HepG2 (cell line): Measurements from ENCODE around the gene CFD. TPM values are rescaled to one million over a fixed set of nuclear protein-coding genes. Genes with fewer than 3 reads are reported as not detected.

Experiments
- ATAC-seq: fragments of 200-7000 bp; cut with Tn5 transposase; 3 replicates; pipeline ENCODE4 v1.9.1; 2020; ENCODE audit warnings: mild to moderate bottlenecking, moderate library complexity
- BruUV-seq: library from RNA; stranded (reverse); fragments of 400-500 nt; replicated peaks from 2 replicates; lab custom pipeline; 2021; lab: Mats Ljungman, UMichigan
- CTCF ChIA-PET: fragments of 300-600 bp; formaldehyde crosslinking; extraction: SDS; loops from one replicate; lab custom pipeline; 2021; ENCODE audit warnings: low total read pairs, inconsistent platforms, low intra/inter-chr PET ratio; lab: Yijun Ruan, JAX
- POLR2A ChIA-PET: fragments of 350-600 bp; sonication (Branson Sonifier 250); formaldehyde crosslinking; loops from one replicate; lab custom pipeline; 2020; ENCODE audit warnings: antibody characterized with exemption, inconsistent platforms; lab: Yijun Ruan, JAX
- DNase-seq: peaks from one replicate; pipeline ENCODE4 v3.0.0-alpha.2; 2015; ENCODE audit warnings: low spot score
- FAIRE-seq: peaks from 3 replicates; lab custom pipeline; 2011; peaks lifted over from hg19 to GRCh38; lab: Jason Lieb, UNC
- H2AFZ ChIP-seq: one replicate; pipeline ENCODE4 v1.6.1; 2011; ENCODE audit warnings: low read length, inconsistent platforms
- H3K27ac ChIP-seq: fragments of 300-600 bp; 3 replicates; pipeline ENCODE4 v1.8.0; 2011; ENCODE audit warnings: mixed run types, mild to moderate bottlenecking, mixed read lengths, low read length, inconsistent platforms; ENCODE audit not compliant: insufficient read depth; ENCODE audit errors: extremely low read length
- H3K27me3 ChIP-seq, 2 experiments: fragments of 200-600 bp in 1 of 2; 2 replicates in 1 of 2; 3 replicates in 1 of 2; pipeline versions ENCODE4 v1.6.0 to v1.8.0; 2011; ENCODE audit warnings: low read length in 2 of 2, mild to moderate bottlenecking in 2 of 2, moderate library complexity in 2 of 2, inconsistent platforms in 1 of 2; ENCODE audit not compliant: insufficient read depth in 2 of 2, control insufficient read depth in 1 of 2
- H3K36me3 ChIP-seq, 2 experiments: fragments of 200-600 bp in 1 of 2; replicated peaks in 1 of 2; 2 replicates in 1 of 2; 3 replicates in 1 of 2; pipeline versions ENCODE4 v1.5.1 to v1.8.0; 2011; ENCODE audit warnings: low read length in 2 of 2, inconsistent platforms in 1 of 2; ENCODE audit not compliant: insufficient read depth in 2 of 2, control insufficient read depth in 1 of 2
- H3K4me1 ChIP-seq: 2 replicates; pipeline ENCODE4 v1.5.1; 2012; ENCODE audit warnings: low read length, inconsistent platforms; ENCODE audit not compliant: insufficient read depth
- H3K4me2 ChIP-seq: 2 replicates; pipeline ENCODE4 v1.6.0; 2011; ENCODE audit warnings: low read depth, low read length, inconsistent platforms
- H3K4me3 ChIP-seq, 3 experiments: fragments of 200-600 bp in 1 of 3; sonication (generic), shearing (Covaris generic) in 1 of 3; replicated peaks in 1 of 3; 2 replicates each; pipeline ENCODE4 v1.5.1; 2011 to 2016; ENCODE audit warnings: low read length in 3 of 3, inconsistent platforms in 2 of 3, low read depth in 2 of 3, mild to moderate bottlenecking in 2 of 3, control low read depth in 1 of 3, mixed read lengths in 1 of 3; ENCODE audit not compliant: insufficient read depth in 1 of 3
- H3K79me2 ChIP-seq: one replicate; pipeline ENCODE4 v1.6.1; 2011; ENCODE audit warnings: low read length, inconsistent platforms; ENCODE audit not compliant: insufficient read depth
- H3K9ac ChIP-seq: 2 replicates; pipeline ENCODE4 v1.6.0; 2011; ENCODE audit warnings: mild to moderate bottlenecking, low read depth, low read length, inconsistent platforms; ENCODE audit not compliant: insufficient read depth
- H3K9me3 ChIP-seq: 2 replicates; pipeline ENCODE4 v1.5.1; 2012; ENCODE audit warnings: mild to moderate bottlenecking, low read length
- H4K20me1 ChIP-seq: 2 replicates; pipeline ENCODE4 v1.6.0; 2011; ENCODE audit warnings: inconsistent platforms, mild to moderate bottlenecking, low read length, moderate library complexity; ENCODE audit not compliant: insufficient read depth
- ATF1 ChIP-seq: IDR thresholded peaks from 2 replicates; pipeline ENCODE4 v1.6.1; 2016; ENCODE audit warnings: mild to moderate bottlenecking, control low read depth
- RELA ChIP-seq: sonication (generic); formaldehyde crosslinking; IDR thresholded peaks from 2 replicates; pipeline ENCODE4 v1.4.0; 2020; ENCODE audit warnings: missing genetic modification reagents
- RFX5 ChIP-seq: IDR thresholded peaks from 2 replicates; pipeline ENCODE4 v1.6.1; 2011; ENCODE audit warnings: low read depth, low read length, improper control_type of control experiment
- ZNF746 ChIP-seq: sonication (generic); formaldehyde crosslinking; IDR thresholded peaks from 2 replicates; pipeline ENCODE4 v1.8.0; 2022; ENCODE audit warnings: mild to moderate bottlenecking, missing genetic modification reagents
- whole genome bisulfite sequencing: methylation state at CpG from one replicate; pipeline ENCODE4 v1.1.6; 2017; ENCODE audit warnings: low lambda C conversion rate; 5-methylcytosine and 5-hydroxymethylcytosine counted together
- in situ Hi-C: cut with HindIII; loops from 2 replicates; pipeline ENCODE4 v1.10.0; 2017; ENCODE audit warnings: low pct_unique_long_range_greater_than_20kb; ENCODE audit not compliant: extremely low pct_ligation_motif_present
- intact Hi-C: fragments of 100-400 bp; cut with micrococcal nuclease; formaldehyde crosslinking; loops from one replicate; pipeline ENCODE4 v1.10.0; 2022; ENCODE audit not compliant: unreplicated experiment
- polyA plus RNA-seq, 8 experiments: library from polyadenylated mRNA; depleted of rRNA in 3 of 8; stranded (reverse) in 7 of 8; unstranded in 1 of 8; fragments of >200 nt; fragmentation: Illumina TruSeq in 4 of 8; extraction: Trizol in 4 of 8; gene quantifications; 2 replicates each; pipeline versions ENCODE4 v1.2.1 to v1.2.3, GENCODE V29; 2011 to 2016; ENCODE audit warnings: low read depth in 4 of 8, missing spikeins in 1 of 8, mixed read lengths in 1 of 8; ENCODE audit not compliant: insufficient read depth in 1 of 8
- total RNA-seq, 5 experiments: library from RNA; depleted of rRNA; stranded (reverse); fragments of >200 nt; fragmentation: Illumina TruSeq; extraction: Trizol; gene quantifications; 2 replicates each; pipeline ENCODE4 v1.2.3, GENCODE V29; 2016; ENCODE audit warnings: low read depth in 1 of 5
- TF ChIP-seq, protein P1 (sequence below): sonication (generic); formaldehyde crosslinking; IDR thresholded peaks from 2 replicates; pipeline ENCODE4 v1.4.0; 2020; ENCODE audit warnings: missing genetic modification reagents; ENCODE audit errors: not compliant biosample characterization
- TF ChIP-seq, protein P2 (sequence below): sonication (generic); formaldehyde crosslinking; IDR thresholded peaks from 2 replicates; pipeline ENCODE4 v1.5.0; 2020; ENCODE audit warnings: mild to moderate bottlenecking, missing genetic modification reagents

CFD gene
- total and polyA plus RNA-seq, 2 of the 13 experiments (the other 11 are each of a cell fraction or from before 2014, with no cell fraction given) = 2.3 to 4.6 TPM

DNA sequence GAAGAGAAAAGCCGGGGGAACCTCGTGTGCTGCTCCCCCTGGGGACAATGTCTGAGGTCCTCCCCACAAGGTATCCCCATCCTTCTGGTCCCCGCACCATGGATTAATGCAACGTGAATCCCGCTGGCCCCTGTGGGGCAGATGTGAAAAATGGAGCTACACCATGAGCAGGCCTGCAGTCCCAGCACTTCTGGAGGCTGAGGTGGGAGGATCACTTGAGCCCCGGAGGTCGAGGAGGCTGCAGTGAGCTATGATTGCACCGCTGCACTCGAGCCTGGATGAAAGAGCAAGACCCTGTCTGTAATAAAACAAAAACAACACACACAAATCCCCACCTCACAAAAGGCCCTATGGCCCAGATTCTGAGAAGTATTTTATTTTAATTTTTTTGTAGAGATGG, 1.2 kb upstream of the CFD start:
- Histone ChIP-seq H3K4me2 (no peak overlapping the region), H3K4me3 (no peak overlapping the region), H4K20me1 (no peaks in the 10 kb centered on the region), H3K36me3 (no peaks in the 10 kb centered on the region), H3K79me2 (no peaks in the 10 kb centered on the region), H2AFZ (no peak overlapping the region), H3K9ac (no peak overlapping the region), H3K9me3 (no peaks in the 10 kb centered on the region), H3K4me1 (peaks cover 19% of the 10 kb centered on the region), H3K27me3 (no peaks in the 10 kb centered on the region; a peak in 2 of 5 replicates), H3K27ac (no peak overlapping the region)
- intact Hi-C loops (loop anchor here (5.0 kb wide), 1 partner anchor 86 kb away; no protein-coding TSS in a partner anchor), in situ Hi-C loops (loop anchor here (10.0 kb wide), 1 partner anchor 93 kb away; no protein-coding TSS in a partner anchor)
- POLR2A ChIA-PET = no interaction called here
- TF ChIP-seq ATF1 (CRISPR knock-in tag) (no peak), RFX5 (no peak), ZNF746 (CRISPR knock-in tag) (no peak), RELA (CRISPR knock-in tag) (no peak)
- TF ChIP-seq, protein P1, sequence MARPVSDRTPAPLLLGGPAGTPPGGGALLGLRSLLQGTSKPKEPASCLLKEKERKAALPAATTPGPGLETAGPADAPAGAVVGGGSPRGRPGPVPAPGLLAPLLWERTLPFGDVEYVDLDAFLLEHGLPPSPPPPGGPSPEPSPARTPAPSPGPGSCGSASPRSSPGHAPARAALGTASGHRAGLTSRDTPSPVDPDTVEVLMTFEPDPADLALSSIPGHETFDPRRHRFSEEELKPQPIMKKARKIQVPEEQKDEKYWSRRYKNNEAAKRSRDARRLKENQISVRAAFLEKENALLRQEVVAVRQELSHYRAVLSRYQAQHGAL = no peak
- TF ChIP-seq, protein P2, sequence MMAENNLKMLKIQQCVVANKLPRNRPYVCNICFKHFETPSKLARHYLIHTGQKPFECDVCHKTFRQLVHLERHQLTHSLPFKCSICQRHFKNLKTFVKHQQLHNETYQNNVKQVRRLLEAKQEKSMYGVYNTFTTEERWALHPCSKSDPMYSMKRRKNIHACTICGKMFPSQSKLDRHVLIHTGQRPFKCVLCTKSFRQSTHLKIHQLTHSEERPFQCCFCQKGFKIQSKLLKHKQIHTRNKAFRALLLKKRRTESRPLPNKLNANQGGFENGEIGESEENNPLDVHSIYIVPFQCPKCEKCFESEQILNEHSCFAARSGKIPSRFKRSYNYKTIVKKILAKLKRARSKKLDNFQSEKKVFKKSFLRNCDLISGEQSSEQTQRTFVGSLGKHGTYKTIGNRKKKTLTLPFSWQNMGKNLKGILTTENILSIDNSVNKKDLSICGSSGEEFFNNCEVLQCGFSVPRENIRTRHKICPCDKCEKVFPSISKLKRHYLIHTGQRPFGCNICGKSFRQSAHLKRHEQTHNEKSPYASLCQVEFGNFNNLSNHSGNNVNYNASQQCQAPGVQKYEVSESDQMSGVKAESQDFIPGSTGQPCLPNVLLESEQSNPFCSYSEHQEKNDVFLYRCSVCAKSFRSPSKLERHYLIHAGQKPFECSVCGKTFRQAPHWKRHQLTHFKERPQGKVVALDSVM (CRISPR knock-in tag) = peak; percentile 84
- FAIRE-seq = no peak
- WGBS = 38% methylated on average over 9 of the region's 9 CpGs
- no peak for ATAC-seq
- no peak for DNase-seq
- CTCF ChIA-PET = no interaction called here
- BruUV-seq = no TSS peak
